GM23248 (cell line): Measurements from ENCODE around the gene CTRL.

Experiments
- EZH2 ChIP-seq: fragments of 200-600 bp; sonication (generic); IDR thresholded peaks from 2 replicates; pipeline ENCODE4 v1.6.1; 2018; ENCODE audit warnings: antibody characterized with exemption, mild to moderate bottlenecking; ENCODE audit not compliant: insufficient read depth, poor library complexity, severe bottlenecking
- EZH2phosphoT487 ChIP-seq: fragments of 200-600 bp; sonication (generic); IDR thresholded peaks from 2 replicates; pipeline ENCODE4 v1.6.1; 2018; ENCODE audit warnings: antibody characterized with exemption, moderate library complexity, mild to moderate bottlenecking, low read depth; ENCODE audit not compliant: insufficient read depth

DNA sequence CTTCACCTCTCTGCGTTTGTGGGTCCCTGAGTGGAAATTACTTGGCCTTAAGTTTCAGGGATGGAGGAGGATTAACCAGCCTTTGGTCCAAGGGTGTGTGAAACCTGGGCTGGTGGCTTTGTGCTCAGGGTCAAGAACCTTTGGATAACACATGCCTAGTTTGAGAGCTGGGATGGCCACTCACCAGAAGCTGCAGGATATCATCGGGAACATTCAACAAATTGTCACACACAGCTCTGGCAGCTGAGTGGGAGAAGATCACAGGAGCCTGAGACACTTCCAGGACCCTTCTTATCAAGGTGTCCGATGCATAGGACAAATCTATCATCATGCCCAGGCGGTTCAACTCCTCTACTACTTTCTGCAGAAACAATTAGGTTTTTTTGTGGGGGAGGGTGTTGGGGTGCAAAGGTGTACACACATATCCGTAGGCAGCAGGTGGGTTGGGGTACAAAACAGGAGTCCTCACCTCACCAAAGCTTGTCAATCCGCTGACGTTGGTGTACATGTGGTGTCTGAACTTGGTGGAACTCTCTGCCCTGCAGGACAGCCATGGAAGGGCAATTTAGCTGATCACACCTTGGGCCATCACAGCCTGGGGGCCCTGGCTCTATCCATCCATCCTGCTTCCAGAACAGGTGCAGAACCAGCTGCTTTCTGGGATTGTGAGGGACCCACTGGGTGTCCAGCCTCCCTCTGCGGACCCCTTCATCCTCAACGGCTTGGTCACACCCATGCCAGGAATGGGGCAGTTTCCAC lies 46.0 kb upstream of the CTRL start:
- TF ChIP-seq EZH2phosphoT487 (no peak), EZH2 (no peak)
